ENCODE measurements around the gene CDC14B.

CDC14B gene

GRCh38 chr9:96501633-96502538 is 117.8 kb downstream of the CDC14B start:
- ChIA-PET CTCF (interaction anchor here (0.6 kb wide), 1 partner anchor 1832 kb away, joined by 3 read pairs; no protein-coding TSS in a partner anchor), POLR2A (no interaction called here)
- no peaks in the 10 kb centered on the region for H3K9me3 ChIP-seq (ENCODE audit: control extremely low read depth in 1 of 5, control insufficient read depth in 4 of 5, insufficient read depth in 2 of 5, low read depth in 1 of 5, low read length in 4 of 5)
- 100% methylated on average over 10 of the region's 15 CpGs for WGBS (ENCODE audit: insufficient coverage)
- no peak for DNase-seq
- no peak overlapping the region for H3K27ac ChIP-seq (ENCODE audit: insufficient read depth in 1 of 2, low read depth in 1 of 2, low read length in 2 of 2, poor library complexity in 1 of 2, severe bottlenecking in 2 of 2)
- H3K27me3 ChIP-seq (replicated peaks in 2 of 5; ENCODE audit: control insufficient read depth in 4 of 5, insufficient read depth in 5 of 5, low read length in 4 of 5): no peaks in the 10 kb centered on the region
- no peaks in the 10 kb centered on the region for H3K4me1 ChIP-seq (ENCODE audit: control extremely low read depth in 1 of 4, control insufficient read depth in 4 of 4, insufficient read depth in 4 of 4, low read length in 3 of 4)
- H3K4me3 ChIP-seq (ENCODE audit: control insufficient read depth in 1 of 7, extremely low read depth in 1 of 7, insufficient read depth in 4 of 7, low read depth in 2 of 7, low read length in 6 of 7): no peak overlapping the region
- H3K36me3 ChIP-seq (ENCODE audit: control insufficient read depth in 4 of 4, insufficient read depth in 4 of 4, low read length in 3 of 4): no peaks in the 10 kb centered on the region

GRCh38 chr9:96500696-96501632 is 118.7 kb downstream of the CDC14B start:
- no peaks in the 10 kb centered on the region for H3K36me3 ChIP-seq (ENCODE audit: control insufficient read depth in 4 of 4, insufficient read depth in 4 of 4, low read length in 3 of 4)
- H3K9me3 ChIP-seq (ENCODE audit: control extremely low read depth in 1 of 5, control insufficient read depth in 4 of 5, insufficient read depth in 2 of 5, low read depth in 1 of 5, low read length in 4 of 5): no peaks in the 10 kb centered on the region
- no peak overlapping the region for H3K4me3 ChIP-seq (ENCODE audit: control insufficient read depth in 1 of 7, extremely low read depth in 1 of 7, insufficient read depth in 4 of 7, low read depth in 2 of 7, low read length in 6 of 7)
- POLR2A ChIA-PET: no interaction called here
- CTCF ChIA-PET: interaction anchor here (0.6 kb wide), 2 partner anchors 1124 to 1831 kb away, joined by 3 to 5 read pairs; no protein-coding TSS in a partner anchor
- H3K27ac ChIP-seq (ENCODE audit: insufficient read depth in 1 of 2, low read depth in 1 of 2, low read length in 2 of 2, poor library complexity in 1 of 2, severe bottlenecking in 2 of 2): no peak overlapping the region
- no peaks in the 10 kb centered on the region for H3K27me3 ChIP-seq (replicated peaks in 2 of 5; ENCODE audit: control insufficient read depth in 4 of 5, insufficient read depth in 5 of 5, low read length in 4 of 5)
- 96% methylated on average over 12 of the region's 14 CpGs for WGBS (ENCODE audit: insufficient coverage)
- no peak for DNase-seq
- no peaks in the 10 kb centered on the region for H3K4me1 ChIP-seq (ENCODE audit: control extremely low read depth in 1 of 4, control insufficient read depth in 4 of 4, insufficient read depth in 4 of 4, low read length in 3 of 4)

DNA sequence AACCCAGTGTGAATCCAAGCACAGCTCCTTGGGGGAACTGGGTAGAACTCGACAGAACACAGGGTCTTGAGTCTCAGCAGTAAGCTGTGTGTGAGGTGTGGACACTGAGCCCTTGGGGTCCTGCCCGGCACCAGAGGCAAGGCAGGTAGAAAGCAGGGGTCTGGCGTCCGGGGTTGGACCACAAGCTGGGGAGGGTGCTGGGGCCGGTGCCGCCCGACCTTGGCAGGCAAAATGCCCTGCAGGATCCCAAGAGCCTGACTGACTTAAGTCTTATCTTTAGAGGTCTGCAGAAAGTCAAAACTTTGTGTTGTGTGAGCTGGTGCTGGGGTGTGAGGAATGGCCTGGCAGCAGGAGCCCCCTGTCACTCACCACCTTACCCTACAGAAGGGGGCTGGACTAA is 120.4 kb downstream of the CDC14B start:
- Histone ChIP-seq H3K27me3 (replicated peaks in 2 of 5; ENCODE audit: control insufficient read depth in 4 of 5, insufficient read depth in 5 of 5, low read length in 4 of 5) (no peaks in the 10 kb centered on the region), H3K36me3 (ENCODE audit: control insufficient read depth in 4 of 4, insufficient read depth in 4 of 4, low read length in 3 of 4) (no peaks in the 10 kb centered on the region), H3K4me3 (ENCODE audit: control insufficient read depth in 1 of 7, extremely low read depth in 1 of 7, insufficient read depth in 4 of 7, low read depth in 2 of 7, low read length in 6 of 7) (no peak overlapping the region), H3K9me3 (ENCODE audit: control extremely low read depth in 1 of 5, control insufficient read depth in 4 of 5, insufficient read depth in 2 of 5, low read depth in 1 of 5, low read length in 4 of 5) (no peaks in the 10 kb centered on the region), H3K27ac (ENCODE audit: insufficient read depth in 1 of 2, low read depth in 1 of 2, low read length in 2 of 2, poor library complexity in 1 of 2, severe bottlenecking in 2 of 2) (no peak overlapping the region), H3K4me1 (ENCODE audit: control extremely low read depth in 1 of 4, control insufficient read depth in 4 of 4, insufficient read depth in 4 of 4, low read length in 3 of 4) (no peaks in the 10 kb centered on the region)
- ChIA-PET POLR2A (no interaction called here), CTCF (no interaction called here)
- 98% methylated on average over 7 of the region's 7 CpGs for WGBS (ENCODE audit: insufficient coverage)
- no peak for DNase-seq

DNA sequence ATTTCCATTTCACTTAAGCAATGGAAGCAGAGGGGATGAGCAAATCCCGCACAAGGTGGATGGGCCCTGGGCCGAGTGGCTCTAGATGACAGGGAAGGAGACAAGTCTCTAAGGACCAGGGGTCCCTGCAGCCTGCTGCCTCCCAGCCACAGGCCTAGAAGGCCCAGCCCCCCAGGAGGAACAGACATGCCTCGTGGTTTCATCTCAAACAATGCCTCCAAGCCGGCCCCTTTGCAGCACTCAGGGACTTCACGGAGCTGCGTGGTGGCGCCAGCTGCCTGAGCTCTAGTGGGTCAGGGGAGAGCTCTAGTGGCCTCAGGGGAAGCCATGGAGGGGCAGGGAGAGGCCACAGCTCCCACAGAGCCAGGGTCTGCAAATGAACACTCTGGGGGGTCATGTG is 120.8 kb downstream of the CDC14B start:
- H3K4me1 ChIP-seq (ENCODE audit: control extremely low read depth in 1 of 4, control insufficient read depth in 4 of 4, insufficient read depth in 4 of 4, low read length in 3 of 4): no peaks in the 10 kb centered on the region
- no peak overlapping the region for H3K27ac ChIP-seq (ENCODE audit: insufficient read depth in 1 of 2, low read depth in 1 of 2, low read length in 2 of 2, poor library complexity in 1 of 2, severe bottlenecking in 2 of 2)
- WGBS (ENCODE audit: insufficient coverage): 86% methylated on average over 6 of the region's 7 CpGs
- H3K36me3 ChIP-seq (ENCODE audit: control insufficient read depth in 4 of 4, insufficient read depth in 4 of 4, low read length in 3 of 4): no peaks in the 10 kb centered on the region
- no peak for DNase-seq
- no peak overlapping the region for H3K4me3 ChIP-seq (ENCODE audit: control insufficient read depth in 1 of 7, extremely low read depth in 1 of 7, insufficient read depth in 4 of 7, low read depth in 2 of 7, low read length in 6 of 7)
- H3K27me3 ChIP-seq (replicated peaks in 2 of 5; ENCODE audit: control insufficient read depth in 4 of 5, insufficient read depth in 5 of 5, low read length in 4 of 5): no peaks in the 10 kb centered on the region
- H3K9me3 ChIP-seq (ENCODE audit: control extremely low read depth in 1 of 5, control insufficient read depth in 4 of 5, insufficient read depth in 2 of 5, low read depth in 1 of 5, low read length in 4 of 5): no peaks in the 10 kb centered on the region
- POLR2A ChIA-PET: no interaction called here
- CTCF ChIA-PET: interaction anchor here (0.5 kb wide), 1 partner anchor 30 kb away, joined by 3 read pairs; no protein-coding TSS in a partner anchor

DNA sequence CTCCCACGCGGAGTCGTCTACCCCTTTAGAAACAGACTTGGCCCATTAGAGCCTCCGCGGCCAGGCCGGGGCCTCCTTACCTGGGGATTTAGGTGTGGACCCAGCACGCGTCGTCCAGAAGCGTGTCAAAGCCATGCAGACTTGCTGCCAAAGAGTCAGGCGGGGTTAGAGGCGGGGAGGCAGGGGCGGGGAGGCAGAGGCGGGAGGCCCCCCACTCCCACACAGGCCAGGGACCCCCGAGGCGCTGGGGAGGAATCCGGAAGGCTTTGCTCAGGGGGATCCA is 122.6 kb downstream of the CDC14B start:
- H3K36me3 ChIP-seq (ENCODE audit: control insufficient read depth in 4 of 4, insufficient read depth in 4 of 4, low read length in 3 of 4): peaks cover 0 to 4% (median 0%) of the 10 kb centered on the region in 4 experiments
- H3K27me3 ChIP-seq (replicated peaks in 2 of 5; ENCODE audit: control insufficient read depth in 4 of 5, insufficient read depth in 5 of 5, low read length in 4 of 5): no peaks in the 10 kb centered on the region
- H3K9me3 ChIP-seq (ENCODE audit: control extremely low read depth in 1 of 5, control insufficient read depth in 4 of 5, insufficient read depth in 2 of 5, low read depth in 1 of 5, low read length in 4 of 5): no peaks in the 10 kb centered on the region
- H3K27ac ChIP-seq (ENCODE audit: insufficient read depth in 1 of 2, low read depth in 1 of 2, low read length in 2 of 2, poor library complexity in 1 of 2, severe bottlenecking in 2 of 2): no peak overlapping the region
- no peaks in the 10 kb centered on the region for H3K4me1 ChIP-seq (ENCODE audit: control extremely low read depth in 1 of 4, control insufficient read depth in 4 of 4, insufficient read depth in 4 of 4, low read length in 3 of 4)
- WGBS (ENCODE audit: insufficient coverage): 95% methylated on average over 13 of the region's 17 CpGs
- ChIA-PET CTCF (no interaction called here), POLR2A (no interaction called here)
- DNase-seq: no peak
- no peak overlapping the region for H3K4me3 ChIP-seq (ENCODE audit: control insufficient read depth in 1 of 7, extremely low read depth in 1 of 7, insufficient read depth in 4 of 7, low read depth in 2 of 7, low read length in 6 of 7)

GRCh38 chr9:96496368-96497116 is 123.1 kb downstream of the CDC14B start:
- Histone ChIP-seq H3K36me3 (ENCODE audit: control insufficient read depth in 4 of 4, insufficient read depth in 4 of 4, low read length in 3 of 4) (peaks cover 0 to 4% (median 0%) of the 10 kb centered on the region in 4 experiments), H3K4me3 (ENCODE audit: control insufficient read depth in 1 of 7, extremely low read depth in 1 of 7, insufficient read depth in 4 of 7, low read depth in 2 of 7, low read length in 6 of 7) (no peak overlapping the region), H3K27ac (ENCODE audit: insufficient read depth in 1 of 2, low read depth in 1 of 2, low read length in 2 of 2, poor library complexity in 1 of 2, severe bottlenecking in 2 of 2) (no peak overlapping the region), H3K4me1 (ENCODE audit: control extremely low read depth in 1 of 4, control insufficient read depth in 4 of 4, insufficient read depth in 4 of 4, low read length in 3 of 4) (no peaks in the 10 kb centered on the region), H3K9me3 (ENCODE audit: control extremely low read depth in 1 of 5, control insufficient read depth in 4 of 5, insufficient read depth in 2 of 5, low read depth in 1 of 5, low read length in 4 of 5) (no peaks in the 10 kb centered on the region), H3K27me3 (replicated peaks in 2 of 5; ENCODE audit: control insufficient read depth in 4 of 5, insufficient read depth in 5 of 5, low read length in 4 of 5) (no peaks in the 10 kb centered on the region)
- DNase-seq: no peak
- WGBS (ENCODE audit: insufficient coverage): 97% methylated on average over 49 of the region's 55 CpGs
- ChIA-PET CTCF (no interaction called here), POLR2A (no interaction called here)

Data from common myeloid progenitor, CD34-positive (primary cell).